ENCODE measurements around the gene UVRAG.
"Not testable (repeated sequence)": the region's sequence is repeated elsewhere in the genome, so short reads cannot be mapped to it uniquely, and the experiment has no call there.

- TF ChIP-seq CTCF (conservative IDR thresholded peaks at IDR 0.05; ENCODE audit: low read depth, low read length); EZH2phosphoT487 (IDR thresholded peaks at IDR 0.05; ENCODE audit: borderline replicate concordance, low read length): not testable (repeated sequence)
Observed at GRCh38 chr11:75973710-75974109, 158.7 kb downstream of the UVRAG start.

All from PC-3 (cell line).